Immature natural killer cell (primary cell): ENCODE data around the gene BCL10. TPM values are rescaled to one million over a fixed set of nuclear protein-coding genes. Genes with fewer than 3 reads are reported as not detected.

Source experiments
- DNase-seq, 3 donors: peaks; one replicate each; pipeline ENCODE4 v3.0.0; 2022; ENCODE audit warnings: mixed read lengths in 1 of 3
- H3K27ac Mint-ChIP-seq, 6 donors: one replicate each; pipeline ENCODE4 v1.8.0; 2020; ENCODE audit warnings: mixed read lengths in 6 of 6, mild to moderate bottlenecking in 5 of 6, inconsistent platforms in 4 of 6, moderate library complexity in 3 of 6
- H3K27me3 Mint-ChIP-seq, 3 donors: one replicate each; pipeline ENCODE4 v1.8.0; 2020 to 2021; ENCODE audit warnings: low read depth in 3 of 3, mild to moderate bottlenecking in 3 of 3, mixed read lengths in 3 of 3, moderate library complexity in 3 of 3, inconsistent platforms in 1 of 3
- H3K36me3 Mint-ChIP-seq, 3 donors: one replicate each; pipeline ENCODE4 v1.8.0; 2020; ENCODE audit warnings: mixed read lengths in 3 of 3, inconsistent platforms in 2 of 3, mild to moderate bottlenecking in 2 of 3
- H3K4me1 Mint-ChIP-seq, 2 donors: one replicate each; pipeline ENCODE4 v1.8.0; 2020; ENCODE audit warnings: inconsistent platforms in 2 of 2, mild to moderate bottlenecking in 2 of 2, mixed read lengths in 2 of 2, moderate library complexity in 1 of 2
- H3K4me3 Mint-ChIP-seq, 5 donors: one replicate each; pipeline ENCODE4 v1.8.0; 2020; ENCODE audit warnings: mild to moderate bottlenecking in 5 of 5, mixed read lengths in 5 of 5, inconsistent platforms in 3 of 5, moderate library complexity in 3 of 5
- H3K9me3 Mint-ChIP-seq, 6 donors: one replicate each; pipeline ENCODE4 v1.8.0; 2020; ENCODE audit warnings: mild to moderate bottlenecking in 6 of 6, mixed read lengths in 6 of 6, inconsistent platforms in 4 of 6, moderate library complexity in 3 of 6
- polyA plus RNA-seq, 3 donors: library from polyadenylated mRNA; unstranded; fragments of 300-500 nt; fragmentation: Illumina TruSeq; gene quantifications; one replicate each; pipeline ENCODE4 v1.2.3, GENCODE V29; 2021

The BCL10 gene
- polyA plus RNA-seq, 3 donors from 2014 or later: 23.0 to 26.0 (median 26.0) TPM

- no peaks in the 10 kb centered on the region for H3K9me3 Mint-ChIP-seq
- H3K4me3 Mint-ChIP-seq: no peak overlapping the region
- no peaks in the 10 kb centered on the region for H3K36me3 Mint-ChIP-seq
- no peak overlapping the region for H3K27ac Mint-ChIP-seq
- H3K4me1 Mint-ChIP-seq: no peaks in the 10 kb centered on the region
- no peak for DNase-seq
- H3K27me3 Mint-ChIP-seq: peaks cover 6 to 35% (median 14%) of the 10 kb centered on the region in 3 donors
Observed at GRCh38 chr1:85313888-85314696, 37.7 kb upstream of the BCL10 start.

DNA sequence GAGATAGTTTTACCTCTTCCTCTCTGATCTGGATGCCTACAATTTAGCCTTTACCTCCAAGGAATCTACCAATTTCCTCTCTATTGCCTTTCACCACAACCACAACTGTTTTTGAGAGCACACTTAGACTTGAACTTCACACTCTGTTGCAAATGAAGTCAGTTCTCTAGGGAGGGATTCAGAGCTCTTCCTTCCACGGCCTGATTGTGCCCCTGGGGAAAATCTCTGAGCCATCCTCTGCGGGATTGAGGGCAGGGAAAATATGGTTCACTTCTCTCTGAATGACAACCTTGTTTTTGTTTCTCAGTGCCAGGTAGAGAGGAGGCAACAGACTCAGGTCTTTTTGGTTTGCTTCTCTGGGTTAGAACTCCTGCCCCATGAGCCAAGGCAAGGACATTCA is 35.4 kb upstream of the BCL10 start:
- H3K4me3 Mint-ChIP-seq: no peak overlapping the region
- peaks cover 2 to 7% of the 10 kb centered on the region in 2 donors for H3K4me1 Mint-ChIP-seq
- H3K36me3 Mint-ChIP-seq: no peaks in the 10 kb centered on the region
- peaks cover 6 to 31% (median 13%) of the 10 kb centered on the region in 3 donors for H3K27me3 Mint-ChIP-seq
- DNase-seq: no peak
- no peak overlapping the region for H3K27ac Mint-ChIP-seq
- H3K9me3 Mint-ChIP-seq: no peaks in the 10 kb centered on the region

DNA sequence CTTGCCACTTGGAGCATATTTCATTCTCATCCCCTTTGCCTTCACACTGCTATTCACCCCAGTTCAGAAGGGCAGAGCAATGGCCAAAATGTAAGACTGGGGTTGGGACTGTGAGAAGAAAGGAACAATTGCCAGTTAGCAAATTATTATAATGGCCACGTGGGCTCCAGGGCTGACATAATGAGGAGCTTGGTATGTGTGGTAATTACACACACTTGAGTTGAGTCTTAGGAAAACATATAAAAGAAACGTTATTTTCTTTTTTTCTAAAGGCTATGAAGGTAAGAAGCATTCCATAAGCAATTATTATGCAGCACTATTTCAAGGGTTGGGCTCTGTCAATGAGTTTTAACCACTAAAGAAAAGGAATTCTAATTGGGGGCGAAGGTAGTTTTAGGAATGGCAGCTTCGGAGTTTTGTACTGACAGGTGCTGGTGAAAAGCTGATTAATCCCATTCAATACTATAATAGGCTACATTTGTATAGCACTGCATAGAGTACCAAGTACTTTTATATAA is 32.5 kb upstream of the BCL10 start:
- peaks cover 2 to 7% of the 10 kb centered on the region in 2 donors for H3K4me1 Mint-ChIP-seq
- H3K36me3 Mint-ChIP-seq: no peaks in the 10 kb centered on the region
- DNase-seq: no peak
- H3K27ac Mint-ChIP-seq: no peak overlapping the region
- peaks cover 10 to 34% (median 18%) of the 10 kb centered on the region in 3 donors for H3K27me3 Mint-ChIP-seq
- no peak overlapping the region for H3K4me3 Mint-ChIP-seq
- H3K9me3 Mint-ChIP-seq: no peaks in the 10 kb centered on the region

GRCh38 chr1:85307987-85308832 is 31.8 kb upstream of the BCL10 start:
- Mint-ChIP-seq H3K36me3 (no peaks in the 10 kb centered on the region), H3K27me3 (peaks cover 10 to 32% (median 22%) of the 10 kb centered on the region in 3 donors), H3K4me1 (peaks cover 2 to 7% of the 10 kb centered on the region in 2 donors), H3K4me3 (peak overlapping the region in 1 of 5 donors; percentile 40), H3K9me3 (no peaks in the 10 kb centered on the region), H3K27ac (no peak overlapping the region)
- peak; percentile 26 to 43 (median 36) for DNase-seq

- Mint-ChIP-seq H3K9me3 (no peaks in the 10 kb centered on the region), H3K4me1 (peaks cover 2 to 7% of the 10 kb centered on the region in 2 donors), H3K27ac (no peak overlapping the region), H3K4me3 (no peak overlapping the region), H3K27me3 (peaks cover 13 to 40% (median 28%) of the 10 kb centered on the region in 3 donors), H3K36me3 (no peaks in the 10 kb centered on the region)
- no peak for DNase-seq
Observed at GRCh38 chr1:85306236-85306635, 29.8 kb upstream of the BCL10 start.

DNA sequence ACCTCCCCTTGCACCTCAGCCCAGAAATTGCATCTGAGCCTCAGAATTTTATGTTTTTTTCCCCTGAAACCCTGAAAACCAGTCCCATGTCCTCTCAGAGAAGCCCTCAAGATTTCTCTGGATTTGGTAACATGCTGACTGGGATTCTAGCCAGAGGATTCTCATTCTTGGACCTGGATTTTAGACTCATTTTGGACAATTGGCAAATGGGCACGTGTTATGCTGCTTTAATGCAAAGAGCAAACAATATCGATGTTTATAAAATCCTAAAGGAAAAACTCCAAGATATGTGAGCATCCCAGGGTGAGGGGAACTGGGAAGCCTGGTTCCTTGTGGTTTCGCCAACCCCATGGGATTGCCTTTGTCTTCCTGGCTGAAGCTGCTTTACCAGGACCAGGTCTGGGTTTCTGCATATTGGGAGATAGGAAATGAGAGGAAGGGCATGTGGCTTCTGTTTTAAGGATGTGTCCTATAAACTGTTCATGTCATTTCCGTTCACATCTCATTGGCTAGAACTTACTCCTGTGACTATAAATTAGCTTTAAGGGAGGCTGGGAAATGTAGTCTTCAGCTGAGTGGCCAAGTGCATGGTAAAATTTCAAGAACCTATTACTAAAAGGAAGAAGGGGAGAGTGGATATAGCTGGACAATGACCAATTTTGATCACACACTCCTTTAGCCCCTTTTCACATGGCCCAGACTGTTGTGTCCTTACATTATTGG is 27.2 kb upstream of the BCL10 start:
- Mint-ChIP-seq H3K27ac (no peak overlapping the region), H3K4me1 (peaks cover 10 to 18% of the 10 kb centered on the region in 2 donors), H3K36me3 (no peaks in the 10 kb centered on the region), H3K9me3 (no peaks in the 10 kb centered on the region), H3K27me3 (peaks cover 15 to 38% (median 26%) of the 10 kb centered on the region in 3 donors), H3K4me3 (no peak overlapping the region)
- DNase-seq: no peak

DNA sequence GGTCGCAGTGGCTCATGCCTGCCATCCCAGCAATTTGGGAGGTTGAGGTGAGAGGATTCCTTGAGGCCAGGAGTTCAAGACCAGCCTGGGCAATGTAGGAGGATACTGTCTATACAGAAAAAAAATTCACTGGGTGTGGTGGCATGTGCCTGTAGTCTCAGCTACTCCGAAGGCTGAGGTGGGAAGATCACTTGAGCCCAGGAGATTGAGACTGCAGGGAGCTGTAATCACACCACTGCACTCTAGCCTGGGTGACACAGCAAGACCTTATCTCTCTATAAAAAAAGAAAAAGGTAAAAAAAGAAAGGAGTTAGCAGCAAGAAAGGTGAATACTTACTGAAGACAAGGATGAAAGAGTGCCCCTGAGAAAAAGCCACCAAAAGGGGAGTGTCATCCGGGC is 23.7 kb upstream of the BCL10 start:
- peaks cover 27 to 31% of the 10 kb centered on the region in 2 donors for H3K4me1 Mint-ChIP-seq
- H3K27me3 Mint-ChIP-seq: peaks cover 13 to 43% (median 29%) of the 10 kb centered on the region in 3 donors
- no peaks in the 10 kb centered on the region for H3K9me3 Mint-ChIP-seq
- DNase-seq: no peak
- H3K36me3 Mint-ChIP-seq: no peaks in the 10 kb centered on the region
- H3K4me3 Mint-ChIP-seq: no peak overlapping the region
- no peak overlapping the region for H3K27ac Mint-ChIP-seq

GRCh38 chr1:85297855-85298629 is 21.6 kb upstream of the BCL10 start:
- Mint-ChIP-seq H3K36me3 (no peaks in the 10 kb centered on the region), H3K4me1 (peaks cover 27 to 31% of the 10 kb centered on the region in 2 donors), H3K27me3 (peaks cover 10 to 37% (median 17%) of the 10 kb centered on the region in 3 donors), H3K4me3 (peak overlapping the region; percentile 52 to 81 (median 76)), H3K9me3 (no peaks in the 10 kb centered on the region), H3K27ac (peak overlapping the region; percentile 27 to 87 (median 68))
- peak; percentile 81 to 86 (median 85) for DNase-seq

DNA sequence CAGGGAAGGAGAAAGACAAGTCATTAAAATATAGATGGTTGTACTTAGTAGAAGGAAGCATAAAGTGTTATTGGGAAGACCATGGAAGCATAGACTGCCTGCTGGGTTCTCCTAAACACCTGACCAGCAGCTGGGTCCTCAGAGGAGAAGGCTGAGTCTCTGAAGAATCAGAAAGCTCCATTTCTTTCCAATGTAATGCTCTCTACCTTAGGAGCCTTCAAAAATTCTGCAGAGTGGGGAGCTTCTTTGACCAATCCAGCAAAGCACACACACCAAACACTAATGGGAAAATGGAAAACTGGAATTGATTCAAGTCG is 21.1 kb upstream of the BCL10 start:
- no peak for DNase-seq
- Mint-ChIP-seq H3K27ac (peak overlapping the region in 4 of 6 donors; percentile 27 to 82 (median 58)), H3K4me3 (peak overlapping the region; percentile 20 to 81 (median 63)), H3K36me3 (no peaks in the 10 kb centered on the region), H3K4me1 (peaks cover 27 to 31% of the 10 kb centered on the region in 2 donors), H3K9me3 (no peaks in the 10 kb centered on the region), H3K27me3 (peaks cover 10 to 37% (median 19%) of the 10 kb centered on the region in 3 donors)

DNA sequence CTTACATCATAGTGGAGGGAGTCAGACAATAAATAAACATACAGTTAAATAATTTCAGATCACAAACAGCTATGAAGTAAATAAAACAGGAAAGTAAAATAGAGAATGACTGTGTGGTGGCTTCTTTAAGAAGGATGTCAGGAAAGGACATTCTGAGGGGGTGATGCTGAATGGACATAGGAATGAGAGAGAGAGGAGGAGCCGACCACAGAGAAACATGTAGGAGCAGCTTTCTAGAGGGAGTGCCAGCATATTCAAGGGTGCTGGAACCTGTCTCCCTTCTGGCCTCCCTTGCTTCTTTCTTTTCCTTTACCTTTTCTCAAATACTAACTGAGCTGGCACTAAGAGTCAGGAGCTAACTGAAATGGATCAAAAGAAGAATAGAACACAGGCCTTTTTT is 20.5 kb upstream of the BCL10 start:
- Mint-ChIP-seq H3K4me3 (peak overlapping the region in 4 of 5 donors; percentile 20 to 81 (median 70)), H3K27ac (peak overlapping the region in 5 of 6 donors; percentile 9 to 61 (median 27)), H3K27me3 (peaks cover 9 to 33% (median 16%) of the 10 kb centered on the region in 3 donors), H3K36me3 (no peaks in the 10 kb centered on the region), H3K4me1 (peaks cover 27 to 31% of the 10 kb centered on the region in 2 donors), H3K9me3 (no peaks in the 10 kb centered on the region)
- DNase-seq: no peak

DNA sequence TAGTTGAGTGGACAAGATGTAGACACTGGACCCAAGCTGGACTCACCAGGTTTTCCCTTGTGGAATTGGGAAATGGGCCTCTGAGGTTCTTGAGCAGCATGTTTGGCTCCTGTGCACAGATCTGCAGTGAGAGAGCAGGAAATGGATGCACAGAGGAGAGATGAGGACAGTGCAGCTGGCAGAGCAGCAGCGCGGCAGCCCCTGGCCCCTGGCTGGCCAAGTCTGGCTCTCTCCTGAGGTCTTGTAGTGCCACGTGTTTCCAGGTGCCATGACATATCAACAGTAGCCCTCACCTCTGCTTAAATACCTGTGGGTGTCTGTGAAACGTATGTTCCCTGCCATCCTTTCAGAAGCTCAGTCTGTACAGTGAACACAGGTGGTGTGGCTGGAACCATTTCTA is 19.2 kb upstream of the BCL10 start:
- Mint-ChIP-seq H3K4me1 (peaks cover 27 to 31% of the 10 kb centered on the region in 2 donors), H3K27ac (no peak overlapping the region), H3K27me3 (peaks cover 9 to 33% (median 12%) of the 10 kb centered on the region in 3 donors), H3K36me3 (no peaks in the 10 kb centered on the region), H3K4me3 (no peak overlapping the region), H3K9me3 (no peaks in the 10 kb centered on the region)
- no peak for DNase-seq

- Mint-ChIP-seq H3K27ac (no peak overlapping the region), H3K4me3 (no peak overlapping the region), H3K36me3 (no peaks in the 10 kb centered on the region), H3K27me3 (peaks cover 9 to 32% (median 12%) of the 10 kb centered on the region in 3 donors), H3K9me3 (no peaks in the 10 kb centered on the region), H3K4me1 (peaks cover 27 to 31% of the 10 kb centered on the region in 2 donors)
- no peak for DNase-seq
Observed at GRCh38 chr1:85295006-85295431, 18.6 kb upstream of the BCL10 start.

DNA sequence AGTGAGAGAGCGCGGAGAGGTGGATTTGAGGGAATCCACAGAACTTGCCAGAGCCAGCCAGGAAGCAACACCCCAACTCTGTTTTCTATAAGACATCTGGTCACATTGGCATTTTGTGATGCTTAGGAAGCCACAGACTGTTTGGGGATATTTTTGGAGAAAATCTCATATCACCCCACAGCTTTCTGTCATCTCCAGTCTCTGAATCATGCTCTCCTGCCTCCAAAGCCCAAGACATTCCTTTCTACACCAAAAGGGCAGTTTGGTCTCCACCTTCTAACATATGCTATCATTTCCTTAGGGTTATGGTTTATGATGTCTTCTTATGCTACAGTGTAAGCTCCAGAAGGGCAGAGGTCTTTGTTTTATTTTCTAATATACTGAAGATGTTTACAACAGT is 14.4 kb upstream of the BCL10 start:
- no peaks in the 10 kb centered on the region for H3K36me3 Mint-ChIP-seq
- H3K4me3 Mint-ChIP-seq: no peak overlapping the region
- peaks cover 0 to 2% (median 0%) of the 10 kb centered on the region in 6 donors for H3K9me3 Mint-ChIP-seq
- H3K4me1 Mint-ChIP-seq: no peaks in the 10 kb centered on the region
- no peak for DNase-seq
- peaks cover 6 to 9% (median 7%) of the 10 kb centered on the region in 3 donors for H3K27me3 Mint-ChIP-seq
- H3K27ac Mint-ChIP-seq: no peak overlapping the region
